HG02623 (cell line): ENCODE data around the gene PIGV.
"Not testable (repeated sequence)": the region's sequence is repeated elsewhere in the genome, so short reads cannot be mapped to it uniquely, and the experiment has no call there.

Source experiments
- ATAC-seq: cut with Tn5 transposase; IDR thresholded peaks from one replicate; pipeline ENCODE4 v1.9.1; 2021; ENCODE audit warnings: moderate library complexity; ENCODE audit not compliant: unreplicated experiment

The PIGV gene

GRCh38 chr1:26791148-26791547 is 3.4 kb downstream of the PIGV start:
- no peak for ATAC-seq

DNA sequence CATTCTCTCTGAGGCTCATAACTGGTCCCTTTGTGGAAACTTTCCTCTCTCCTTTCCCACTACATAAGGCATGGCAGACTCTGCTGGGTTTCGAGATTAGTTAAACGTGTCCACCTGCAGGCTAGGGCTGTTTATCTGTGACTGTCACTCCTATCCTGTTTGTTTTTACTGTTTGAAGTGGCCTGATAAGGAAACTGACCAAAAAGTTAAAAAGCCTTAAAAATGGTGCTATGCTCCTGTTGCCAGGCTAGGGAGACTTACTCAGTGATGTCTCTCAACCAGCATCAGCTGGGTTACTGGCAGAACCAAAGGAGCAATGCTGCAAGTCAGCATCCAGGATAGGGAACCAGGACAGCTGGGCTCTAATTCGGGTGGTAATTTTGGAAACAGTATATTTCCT is 3.9 kb downstream of the PIGV start:
- ATAC-seq: no peak

DNA sequence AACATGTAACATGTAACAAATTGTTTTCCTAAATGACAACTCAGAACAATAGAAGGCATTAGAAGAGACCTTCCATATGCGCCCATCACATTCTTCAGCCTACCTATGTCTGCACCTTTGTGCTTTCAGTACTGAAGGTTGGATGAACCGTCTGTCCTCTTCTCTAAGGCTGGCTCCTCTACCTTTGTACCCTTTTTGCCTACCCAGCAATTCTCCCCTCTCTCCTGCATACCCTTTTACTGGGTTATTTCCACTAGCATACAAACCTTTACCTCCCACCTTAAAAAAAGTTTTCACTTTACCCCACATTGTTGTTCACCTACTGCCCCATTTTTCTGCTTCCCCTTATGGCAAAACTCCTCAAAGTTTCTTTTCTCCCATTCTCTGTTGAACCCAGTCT is 5.2 kb downstream of the PIGV start:
- ATAC-seq: no peak

DNA sequence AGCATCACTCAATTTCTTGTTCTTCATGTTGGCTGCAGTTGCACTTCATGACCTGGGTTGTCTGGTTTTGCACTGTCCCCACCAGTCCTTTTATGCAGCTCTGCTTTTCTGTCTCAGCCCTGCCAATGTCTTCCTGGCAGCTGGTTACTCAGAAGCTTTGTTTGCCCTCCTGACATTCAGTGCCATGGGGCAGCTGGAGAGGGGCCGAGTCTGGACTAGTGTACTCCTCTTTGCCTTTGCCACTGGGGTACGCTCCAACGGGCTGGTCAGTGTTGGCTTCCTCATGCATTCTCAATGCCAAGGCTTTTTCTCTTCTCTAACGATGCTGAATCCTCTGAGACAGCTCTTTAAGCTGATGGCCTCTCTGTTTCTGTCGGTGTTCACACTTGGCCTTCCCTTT is 6.6 kb downstream of the PIGV start:
- ATAC-seq: no peak

DNA sequence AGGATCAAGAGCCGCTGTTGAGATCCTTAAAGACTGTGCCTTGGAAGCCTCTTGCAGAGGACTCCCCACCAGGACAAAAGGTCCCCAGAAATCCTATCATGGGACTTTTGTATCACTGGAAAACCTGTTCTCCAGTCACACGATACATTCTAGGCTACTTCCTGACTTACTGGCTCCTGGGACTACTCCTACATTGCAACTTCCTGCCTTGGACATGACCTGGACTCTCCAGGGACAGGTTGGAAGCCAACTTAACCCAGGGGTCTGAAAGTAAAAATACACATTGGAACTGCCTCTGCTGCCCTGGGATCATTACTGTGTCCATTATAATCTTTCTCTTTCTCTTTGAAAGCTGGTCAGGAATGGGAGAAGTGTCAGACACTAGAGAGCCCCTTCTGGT is 9.9 kb downstream of the PIGV start:
- no peak for ATAC-seq

- ATAC-seq: no peak
Observed at GRCh38 chr1:26799479-26800142, 11.9 kb downstream of the PIGV start.

DNA sequence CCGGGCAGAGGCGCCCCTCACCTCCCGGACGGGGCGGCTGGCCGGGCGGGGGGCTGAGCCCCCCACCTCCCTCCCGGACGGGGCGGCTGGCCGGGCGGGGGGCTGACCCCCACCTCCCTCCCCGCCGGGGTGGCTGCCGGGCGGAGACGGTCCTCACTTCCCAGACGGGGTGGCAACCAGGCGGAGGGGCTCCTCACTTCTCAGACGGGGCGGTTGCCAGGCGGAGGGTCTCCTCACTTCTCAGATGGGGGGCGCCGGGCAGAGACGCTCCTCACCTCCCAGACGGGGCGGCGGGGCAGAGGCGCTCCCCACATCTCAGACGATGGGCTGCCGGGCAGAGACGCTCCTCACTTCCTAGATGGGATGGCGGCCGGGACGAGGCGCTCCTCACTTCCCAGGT is 16.2 kb downstream of the PIGV start:
- not testable (repeated sequence) for ATAC-seq

GRCh38 chr1:26810105-26810504 is 22.4 kb downstream of the PIGV start:
- not testable (repeated sequence) for ATAC-seq

- no peak for ATAC-seq
Observed at GRCh38 chr1:26811057-26811456, 23.3 kb downstream of the PIGV start.

- ATAC-seq: no peak
Observed at GRCh38 chr1:26811708-26812107, 24.0 kb downstream of the PIGV start.

GRCh38 chr1:26814377-26814776 is 26.6 kb downstream of the PIGV start:
- no peak for ATAC-seq

DNA sequence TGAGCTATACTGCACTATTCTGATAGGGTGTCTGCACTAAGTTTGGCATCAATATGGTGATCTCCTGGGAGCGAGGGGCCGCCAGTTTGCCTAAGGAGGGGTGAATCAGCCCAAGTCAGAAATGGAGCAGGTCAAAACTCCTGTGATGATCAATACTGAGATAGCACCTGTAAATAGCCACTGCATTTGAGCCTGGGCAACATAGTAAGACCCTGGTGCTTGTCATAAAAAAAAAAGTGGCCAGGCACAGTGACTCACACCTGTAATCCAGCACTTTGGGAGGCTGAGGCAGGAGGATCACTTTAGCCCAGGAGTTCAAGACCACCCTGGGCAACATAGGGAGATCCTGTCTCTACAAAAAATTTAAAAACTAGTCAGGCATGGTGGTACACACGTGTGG is 27.1 kb downstream of the PIGV start:
- ATAC-seq: no peak

DNA sequence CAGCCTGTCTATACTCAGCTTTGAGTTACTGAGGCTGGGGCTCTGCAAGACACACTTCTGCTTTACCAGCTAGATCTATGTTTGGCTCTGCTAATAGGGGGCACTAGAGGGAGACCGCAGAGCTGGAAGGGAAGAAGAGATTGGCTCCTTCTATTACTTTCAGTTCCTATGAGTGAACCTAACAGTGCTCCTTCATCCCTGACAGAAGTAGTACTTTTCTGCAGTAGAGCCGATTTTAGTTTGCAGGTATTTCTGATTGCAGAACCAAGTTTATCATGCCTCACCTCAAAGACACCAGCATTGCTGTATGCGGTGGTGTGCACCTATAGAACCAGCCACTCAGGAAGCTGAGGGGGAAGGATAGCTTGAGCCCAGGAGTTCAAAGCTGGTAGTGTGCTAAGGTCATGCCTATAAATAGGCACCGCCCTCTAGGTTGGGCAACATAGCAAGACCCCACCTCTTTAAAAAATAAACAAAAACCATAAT is 33.1 kb downstream of the PIGV start:
- ATAC-seq: peak; percentile 78

- ATAC-seq: no peak
Observed at GRCh38 chr1:26822737-26823395, 35.1 kb downstream of the PIGV start.

DNA sequence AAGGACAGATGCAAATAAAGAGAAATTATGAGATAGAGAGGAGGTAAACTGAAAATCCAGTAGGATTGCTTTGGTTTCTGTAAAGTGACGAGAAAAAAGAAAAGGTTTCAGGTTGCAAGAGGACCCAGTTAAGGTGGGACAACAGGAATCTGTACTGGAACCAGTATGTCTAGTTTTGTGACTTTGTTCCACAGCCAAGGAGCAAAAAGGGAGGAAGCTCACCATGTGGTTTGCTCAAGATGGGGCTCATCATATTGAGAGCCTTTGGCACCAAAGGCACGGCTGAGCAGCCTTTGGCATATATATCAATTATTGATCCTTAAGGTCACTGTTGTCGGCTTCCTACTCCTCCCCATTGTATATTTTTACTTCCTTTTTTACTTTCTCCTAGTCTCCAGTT is 37.0 kb downstream of the PIGV start:
- ATAC-seq: no peak

GRCh38 chr1:26826261-26827105 is 38.7 kb downstream of the PIGV start, which contains the start of gene ZDHHC18:
TSS of gene ZDHHC18 (plus strand) at chr1:26826688. CDS start at chr1:26826805, 117 bp downstream.
- ATAC-seq: peak; percentile 67

- no peak for ATAC-seq
Observed at GRCh38 chr1:26827106-26827604, 39.4 kb downstream of the PIGV start.

GRCh38 chr1:26827663-26828062 is 39.9 kb downstream of the PIGV start:
- ATAC-seq: no peak

GRCh38 chr1:26828411-26828991 is 40.8 kb downstream of the PIGV start:
- ATAC-seq: no peak

DNA sequence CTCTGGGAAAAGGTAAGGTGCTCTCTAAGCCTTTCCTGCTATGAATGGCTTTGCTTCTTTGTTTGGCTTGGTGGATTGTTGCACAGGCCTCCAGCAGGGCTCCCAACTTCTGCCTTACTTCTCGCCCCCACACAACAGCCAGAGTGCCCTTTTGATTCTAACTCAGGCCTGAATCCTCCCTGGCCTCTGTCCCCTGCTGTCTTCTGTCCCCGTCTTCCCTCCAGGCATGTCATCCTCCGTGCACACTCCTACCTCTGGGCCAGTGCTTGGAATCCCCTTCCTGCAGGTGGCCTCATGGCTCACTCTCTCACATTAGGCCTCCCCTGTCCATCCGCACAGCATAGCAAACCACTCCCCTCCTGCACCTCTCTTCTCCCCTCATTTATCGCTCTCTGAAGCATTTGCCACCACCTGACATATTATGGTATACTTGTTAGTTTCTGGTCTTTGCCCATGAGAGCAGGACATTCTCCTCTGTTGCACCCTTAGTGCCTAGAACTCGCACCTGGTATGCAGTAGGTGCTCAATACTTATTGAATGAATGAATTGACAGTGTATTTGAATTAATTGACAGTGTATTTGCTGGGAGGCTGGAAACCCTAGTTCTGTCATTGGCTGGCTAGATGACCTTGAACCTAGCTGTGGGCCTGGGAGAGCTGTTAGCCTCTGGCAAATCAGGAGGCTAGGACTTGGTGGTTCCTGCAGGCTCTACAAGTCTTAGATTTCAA is 41.6 kb downstream of the PIGV start:
- no peak for ATAC-seq
